GM03348 (cell line): ENCODE results near the gene SURF6.
"Not testable (repeated sequence)": the region's sequence is repeated elsewhere in the genome, so short reads cannot be mapped to it uniquely, and the experiment has no call there.

ENCODE experiments used
- DNase-seq: peaks from one replicate; pipeline ENCODE4 v3.0.0; 2012; ENCODE audit warnings: low spot score

Gene SURF6

GRCh38 chr9:133286523-133286922 is 49.5 kb downstream of the SURF6 start:
- no peak for DNase-seq

- DNase-seq = no peak
These were observed 50.7 kb downstream of the SURF6 start for GRCh38 chr9:133285252-133285775.

GRCh38 chr9:133284362-133284761 is 51.6 kb downstream of the SURF6 start:
- no peak for DNase-seq

- not testable (repeated sequence) for DNase-seq
These were observed 52.5 kb downstream of the SURF6 start for GRCh38 chr9:133283255-133284032.

GRCh38 chr9:133282464-133283238 is 53.3 kb downstream of the SURF6 start:
- DNase-seq = no peak

GRCh38 chr9:133280392-133280791 is 55.6 kb downstream of the SURF6 start:
- DNase-seq = no peak
